Measurements from ENCODE around the gene ERN2. TPM values are rescaled to one million over a fixed set of nuclear protein-coding genes. Genes with fewer than 3 reads are reported as not detected.

The ERN2 gene
- total RNA-seq, 1 experiment from 2014 or later, result 0.47 TPM

- H3K27me3 ChIP-seq (ENCODE audit: insufficient read depth, low read length), result no peaks in the 10 kb centered on the region
- H3K9me3 ChIP-seq (ENCODE audit: control insufficient read depth in 1 of 2, insufficient read depth in 1 of 2, low read depth in 1 of 2, low read length in 2 of 2), result no peaks in the 10 kb centered on the region
- ATAC-seq (no peak), DNase-seq (ENCODE audit: low read depth, low spot score) (no peak)
- H3K9ac ChIP-seq (ENCODE audit: low read length), result no peak overlapping the region
- intact Hi-C loops (cut with micrococcal nuclease), result no loop called here
- H3K9me2 ChIP-seq (ENCODE audit: insufficient read depth), result no peaks in the 10 kb centered on the region
- TF ChIP-seq ATF3 (IDR thresholded peaks at IDR 0.05) (no peak), POLR2AphosphoS5 (IDR thresholded peaks at IDR 0.05; ENCODE audit: low read depth, low read length) (no peak), SIN3A (IDR thresholded peaks at IDR 0.05; ENCODE audit: low read depth) (no peak), TCF7L2 (IDR thresholded peaks at IDR 0.05; ENCODE audit: borderline replicate concordance, extremely low read depth, insufficient read depth, insufficient read length) (no peak), CEBPB (IDR thresholded peaks at IDR 0.05; ENCODE audit: low read depth) (no peak), EGR1 (IDR thresholded peaks at IDR 0.05; ENCODE audit: low read depth) (no peak), RAD21 (IDR thresholded peaks at IDR 0.05; ENCODE audit: low read depth) (no peak)
- TF ChIP-seq, protein P1, sequence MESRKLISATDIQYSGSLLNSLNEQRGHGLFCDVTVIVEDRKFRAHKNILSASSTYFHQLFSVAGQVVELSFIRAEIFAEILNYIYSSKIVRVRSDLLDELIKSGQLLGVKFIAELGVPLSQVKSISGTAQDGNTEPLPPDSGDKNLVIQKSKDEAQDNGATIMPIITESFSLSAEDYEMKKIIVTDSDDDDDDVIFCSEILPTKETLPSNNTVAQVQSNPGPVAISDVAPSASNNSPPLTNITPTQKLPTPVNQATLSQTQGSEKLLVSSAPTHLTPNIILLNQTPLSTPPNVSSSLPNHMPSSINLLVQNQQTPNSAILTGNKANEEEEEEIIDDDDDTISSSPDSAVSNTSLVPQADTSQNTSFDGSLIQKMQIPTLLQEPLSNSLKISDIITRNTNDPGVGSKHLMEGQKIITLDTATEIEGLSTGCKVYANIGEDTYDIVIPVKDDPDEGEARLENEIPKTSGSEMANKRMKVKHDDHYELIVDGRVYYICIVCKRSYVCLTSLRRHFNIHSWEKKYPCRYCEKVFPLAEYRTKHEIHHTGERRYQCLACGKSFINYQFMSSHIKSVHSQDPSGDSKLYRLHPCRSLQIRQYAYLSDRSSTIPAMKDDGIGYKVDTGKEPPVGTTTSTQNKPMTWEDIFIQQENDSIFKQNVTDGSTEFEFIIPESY (IDR thresholded peaks at IDR 0.05; ENCODE audit: extremely low read depth, insufficient replicate concordance, low read length), result no peak
- TF ChIP-seq, protein P2, sequence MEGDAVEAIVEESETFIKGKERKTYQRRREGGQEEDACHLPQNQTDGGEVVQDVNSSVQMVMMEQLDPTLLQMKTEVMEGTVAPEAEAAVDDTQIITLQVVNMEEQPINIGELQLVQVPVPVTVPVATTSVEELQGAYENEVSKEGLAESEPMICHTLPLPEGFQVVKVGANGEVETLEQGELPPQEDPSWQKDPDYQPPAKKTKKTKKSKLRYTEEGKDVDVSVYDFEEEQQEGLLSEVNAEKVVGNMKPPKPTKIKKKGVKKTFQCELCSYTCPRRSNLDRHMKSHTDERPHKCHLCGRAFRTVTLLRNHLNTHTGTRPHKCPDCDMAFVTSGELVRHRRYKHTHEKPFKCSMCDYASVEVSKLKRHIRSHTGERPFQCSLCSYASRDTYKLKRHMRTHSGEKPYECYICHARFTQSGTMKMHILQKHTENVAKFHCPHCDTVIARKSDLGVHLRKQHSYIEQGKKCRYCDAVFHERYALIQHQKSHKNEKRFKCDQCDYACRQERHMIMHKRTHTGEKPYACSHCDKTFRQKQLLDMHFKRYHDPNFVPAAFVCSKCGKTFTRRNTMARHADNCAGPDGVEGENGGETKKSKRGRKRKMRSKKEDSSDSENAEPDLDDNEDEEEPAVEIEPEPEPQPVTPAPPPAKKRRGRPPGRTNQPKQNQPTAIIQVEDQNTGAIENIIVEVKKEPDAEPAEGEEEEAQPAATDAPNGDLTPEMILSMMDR (IDR thresholded peaks at IDR 0.05 in 2 of 3, conservative IDR thresholded peaks at IDR 0.05 in 1 of 3; ENCODE audit: borderline replicate concordance in 1 of 3, insufficient read depth in 1 of 3, low read depth in 2 of 3, low read length in 2 of 3), result no peak
- no peak overlapping the region for H3K4me2 ChIP-seq (ENCODE audit: low read length)
- H3K4me1 ChIP-seq (ENCODE audit: control insufficient read depth in 1 of 2, insufficient read depth in 2 of 2, low read length in 2 of 2), result no peaks in the 10 kb centered on the region
- no TSS peak for BruUV-seq (replicated peaks)
- no peak overlapping the region for H3K4me3 ChIP-seq (replicated peaks in 1 of 2; ENCODE audit: low read depth in 1 of 2, low read length in 2 of 2)
- ChIA-PET POLR2A (no interaction called here), RAD21 (ENCODE audit: low non-redundant PET in 1 of 2, low total read pairs in 2 of 2, uncharacterized antibody in 2 of 2, unreplicated experiment in 2 of 2) (no interaction called here), CTCF (interaction anchor here (2.1 kb wide), 1 partner anchor 31 kb away, joined by 9 read pairs; the partner anchor contains the start of gene PLK1)
- no peak overlapping the region for H3K27ac ChIP-seq (ENCODE audit: low read depth, low read length)
- no peak overlapping the region for H2AFZ ChIP-seq (ENCODE audit: low read depth, low read length, poor library complexity, severe bottlenecking)
- no peaks in the 10 kb centered on the region for H3K79me2 ChIP-seq (ENCODE audit: insufficient read depth, low read length)
- no peaks in the 10 kb centered on the region for H4K20me1 ChIP-seq (ENCODE audit: insufficient read depth)
- no peaks in the 10 kb centered on the region for H3K36me3 ChIP-seq (ENCODE audit: control insufficient read depth in 1 of 2, insufficient read depth in 2 of 2, low read length in 2 of 2)
Measured at GRCh38 chr16:23709536-23709935, 3.5 kb downstream of the ERN2 start.
